OCI-LY3 (cell line): ENCODE results near the gene ZC3H12C.

Experiments
- EZH2phosphoT487 ChIP-seq: fragments of 200-600 bp; shearing (Covaris generic); IDR thresholded peaks from 2 replicates; pipeline ENCODE4 v1.6.1; 2018; ENCODE audit warnings: antibody characterized with exemption, mixed run types, low read depth
- TF ChIP-seq, protein P1 (sequence below): fragments of 200-600, 300-600 bp; sonication (generic); IDR thresholded peaks from 2 replicates; pipeline ENCODE4 v1.5.1; 2014; ENCODE audit warnings: antibody characterized with exemption, low read length, low read depth

DNA sequence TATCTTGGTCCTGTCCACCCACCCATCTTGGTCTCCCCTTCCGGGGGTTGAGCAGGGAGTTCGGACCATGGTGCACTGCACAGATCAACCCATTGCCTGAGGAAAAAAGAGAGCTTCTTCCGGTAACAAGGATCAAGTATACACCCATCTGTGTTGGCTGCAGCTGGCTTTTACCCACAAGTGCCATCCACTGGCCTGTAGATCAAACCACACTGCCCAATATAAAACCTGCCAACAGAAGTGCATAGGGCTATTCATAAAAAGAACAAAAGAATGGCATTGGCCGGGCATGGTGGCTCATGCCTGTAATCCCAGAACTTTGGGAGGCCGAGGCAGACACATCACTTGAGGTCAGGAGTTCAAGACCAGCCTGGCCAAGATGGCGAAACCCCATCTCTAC is 94.5 kb downstream of the ZC3H12C start:
- TF ChIP-seq EZH2phosphoT487, result no peak
- TF ChIP-seq, protein P1, sequence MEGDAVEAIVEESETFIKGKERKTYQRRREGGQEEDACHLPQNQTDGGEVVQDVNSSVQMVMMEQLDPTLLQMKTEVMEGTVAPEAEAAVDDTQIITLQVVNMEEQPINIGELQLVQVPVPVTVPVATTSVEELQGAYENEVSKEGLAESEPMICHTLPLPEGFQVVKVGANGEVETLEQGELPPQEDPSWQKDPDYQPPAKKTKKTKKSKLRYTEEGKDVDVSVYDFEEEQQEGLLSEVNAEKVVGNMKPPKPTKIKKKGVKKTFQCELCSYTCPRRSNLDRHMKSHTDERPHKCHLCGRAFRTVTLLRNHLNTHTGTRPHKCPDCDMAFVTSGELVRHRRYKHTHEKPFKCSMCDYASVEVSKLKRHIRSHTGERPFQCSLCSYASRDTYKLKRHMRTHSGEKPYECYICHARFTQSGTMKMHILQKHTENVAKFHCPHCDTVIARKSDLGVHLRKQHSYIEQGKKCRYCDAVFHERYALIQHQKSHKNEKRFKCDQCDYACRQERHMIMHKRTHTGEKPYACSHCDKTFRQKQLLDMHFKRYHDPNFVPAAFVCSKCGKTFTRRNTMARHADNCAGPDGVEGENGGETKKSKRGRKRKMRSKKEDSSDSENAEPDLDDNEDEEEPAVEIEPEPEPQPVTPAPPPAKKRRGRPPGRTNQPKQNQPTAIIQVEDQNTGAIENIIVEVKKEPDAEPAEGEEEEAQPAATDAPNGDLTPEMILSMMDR, result no peak
